H1 (cell line): ENCODE measurements around the gene NGEF. TPM values are rescaled to one million over a fixed set of nuclear protein-coding genes. Genes with fewer than 3 reads are reported as not detected.

Experiments
- CTCF ChIA-PET: fragments of 300-600 bp; sonication (Branson Sonifier 250); formaldehyde crosslinking; loops from one replicate; lab custom pipeline; 2021; ENCODE audit not compliant: partially characterized antibody; lab: Charles Lee
- POLR2A ChIA-PET: fragments of 300-600 bp; sonication (Branson Sonifier 250); formaldehyde crosslinking; loops from one replicate; lab custom pipeline; 2021; ENCODE audit warnings: inconsistent platforms; ENCODE audit not compliant: partially characterized antibody; lab: Charles Lee
- DNase-seq, 2 experiments: peaks; one replicate each; pipeline versions ENCODE4 v3.0.0 to v3.0.0-alpha.2; 2010 to 2022; ENCODE audit warnings: low spot score in 2 of 2, low read depth in 1 of 2, mixed read lengths in 1 of 2
- FAIRE-seq: peaks from 2 replicates; lab custom pipeline; 2011; peaks lifted over from hg19 to GRCh38; lab: Jason Lieb, UNC
- H2AFZ ChIP-seq: 2 replicates; pipeline ENCODE4 v1.8.1; 2012; ENCODE audit warnings: low read length, inconsistent platforms
- H2AK5ac ChIP-seq: 2 replicates; pipeline ENCODE4 v1.6.1; 2013; ENCODE audit warnings: low read depth, low read length
- H2BK120ac ChIP-seq: replicated peaks from 2 replicates; pipeline ENCODE3; 2013; ENCODE audit warnings: low read depth, low read length, inconsistent platforms
- H2BK12ac ChIP-seq: 2 replicates; pipeline ENCODE4 v1.6.1; 2013; ENCODE audit warnings: low read depth, low read length
- H2BK15ac ChIP-seq: 2 replicates; pipeline ENCODE4 v1.6.1; 2013; ENCODE audit warnings: low read length
- H2BK20ac ChIP-seq: 2 replicates; pipeline ENCODE4 v1.6.1; 2013; ENCODE audit warnings: low read length
- H2BK5ac ChIP-seq: 2 replicates; pipeline ENCODE4 v1.6.1; 2013; ENCODE audit warnings: low read depth, low read length
- H3K14ac ChIP-seq: 2 replicates; pipeline ENCODE4 v1.6.1; 2013; ENCODE audit warnings: inconsistent platforms; ENCODE audit not compliant: insufficient read length
- H3K18ac ChIP-seq: 2 replicates; pipeline ENCODE4 v1.6.1; 2013; ENCODE audit warnings: low read length; ENCODE audit errors: extremely low read depth
- H3K23ac ChIP-seq: 2 replicates; pipeline ENCODE4 v1.6.1; 2013; ENCODE audit warnings: inconsistent platforms; ENCODE audit not compliant: insufficient read length
- H3K23me2 ChIP-seq: 2 replicates; pipeline ENCODE4 v1.6.1; 2013; ENCODE audit warnings: low read depth, low read length
- H3K27ac ChIP-seq: 2 replicates; pipeline ENCODE4 v1.6.1; 2011; ENCODE audit warnings: low read depth, low read length, inconsistent platforms
- H3K27me3 ChIP-seq, 4 experiments: replicated peaks in 1 of 4; 1 replicate in 1 of 4; 2 replicates in 3 of 4; pipeline versions ENCODE4 v1.6.1 to v1.8.1; 2011 to 2013; ENCODE audit warnings: low read length in 3 of 4, mild to moderate bottlenecking in 3 of 4, inconsistent platforms in 2 of 4, mixed read lengths in 2 of 4, moderate library complexity in 1 of 4; ENCODE audit not compliant: control insufficient read depth in 3 of 4, insufficient read depth in 3 of 4; ENCODE audit errors: extremely low read depth in 1 of 4
- H3K36me3 ChIP-seq, 4 experiments: 2 replicates each; pipeline versions ENCODE4 v1.6.1 to v1.8.1; 2011 to 2013; ENCODE audit warnings: mild to moderate bottlenecking in 4 of 4, low read length in 3 of 4, moderate library complexity in 2 of 4, control low read depth in 1 of 4, inconsistent platforms in 1 of 4; ENCODE audit not compliant: insufficient read depth in 4 of 4, control insufficient read depth in 2 of 4
- H3K4ac ChIP-seq: replicated peaks from 2 replicates; pipeline ENCODE3; 2013; ENCODE audit warnings: low read length, low read depth, mixed read lengths, inconsistent platforms; ENCODE audit not compliant: insufficient read length
- H3K4me1 ChIP-seq, 4 experiments: replicated peaks in 1 of 4; 1 replicate in 1 of 4; 2 replicates in 3 of 4; pipeline versions ENCODE4 v1.6.1 to v1.8.1; 2011 to 2013; ENCODE audit warnings: low read length in 3 of 4, inconsistent platforms in 2 of 4, mixed read lengths in 1 of 4; ENCODE audit not compliant: insufficient read depth in 4 of 4, control insufficient read depth in 3 of 4
- H3K4me2 ChIP-seq, 2 experiments: 2 replicates each; pipeline versions ENCODE4 v1.6.1 to v1.8.1; 2011 to 2013; ENCODE audit warnings: low read depth in 2 of 2, low read length in 2 of 2, control low read depth in 1 of 2, inconsistent platforms in 1 of 2, mild to moderate bottlenecking in 1 of 2; ENCODE audit not compliant: insufficient read depth in 1 of 2
- H3K4me3 ChIP-seq, 4 experiments: fragments of 200-600, 300-600 bp in 1 of 4; sonication (generic), shearing (Covaris generic), sonication (Bioruptor Twin) in 1 of 4; 2 replicates each; pipeline versions ENCODE4 v1.5.1 to v1.8.1; 2011 to 2016; ENCODE audit warnings: low read length in 4 of 4, low read depth in 3 of 4, control low read depth in 2 of 4, inconsistent platforms in 2 of 4, mild to moderate bottlenecking in 2 of 4, mixed read lengths in 1 of 4, moderate library complexity in 1 of 4; ENCODE audit not compliant: insufficient read depth in 2 of 4; ENCODE audit errors: extremely low read depth in 1 of 4
- H3K56ac ChIP-seq: replicated peaks from 2 replicates; pipeline ENCODE3; 2013; ENCODE audit warnings: low read depth, mild to moderate bottlenecking, mixed read lengths, low read length, inconsistent platforms; ENCODE audit not compliant: insufficient read length
- H3K79me1 ChIP-seq: 2 replicates; pipeline ENCODE4 v1.6.1; 2013; ENCODE audit warnings: low read depth, low read length, control low read depth
- H3K79me2 ChIP-seq, 2 experiments: 2 replicates each; pipeline versions ENCODE4 v1.6.1 to v1.8.1; 2012 to 2013; ENCODE audit warnings: low read length in 2 of 2, mild to moderate bottlenecking in 2 of 2, inconsistent platforms in 1 of 2; ENCODE audit not compliant: insufficient read depth in 2 of 2, control insufficient read depth in 1 of 2
- H3K9ac ChIP-seq, 4 experiments: replicated peaks in 1 of 4; 1 replicate in 1 of 4; 2 replicates in 3 of 4; pipeline versions ENCODE4 v1.6.1 to v1.8.1; 2011 to 2013; ENCODE audit warnings: low read depth in 3 of 4, low read length in 3 of 4, control low read depth in 2 of 4, mild to moderate bottlenecking in 2 of 4, moderate library complexity in 2 of 4, inconsistent platforms in 1 of 4; ENCODE audit errors: extremely low read depth in 1 of 4
- H3K9me3 ChIP-seq, 2 experiments: 2 replicates each; pipeline versions ENCODE4 v1.6.1 to v1.8.1; 2012 to 2013; ENCODE audit warnings: mild to moderate bottlenecking in 2 of 2, moderate library complexity in 2 of 2, control low read depth in 1 of 2, inconsistent platforms in 1 of 2, low read depth in 1 of 2, low read length in 1 of 2, mixed read lengths in 1 of 2; ENCODE audit not compliant: insufficient read depth in 2 of 2
- H4K20me1 ChIP-seq, 2 experiments: replicated peaks in 1 of 2; 2 replicates each; pipeline versions ENCODE3 to v1.8.1; 2011 to 2013; ENCODE audit warnings: inconsistent platforms in 2 of 2, low read length in 2 of 2, mild to moderate bottlenecking in 1 of 2; ENCODE audit not compliant: insufficient read depth in 2 of 2, control insufficient read depth in 1 of 2
- H4K5ac ChIP-seq: 2 replicates; pipeline ENCODE4 v1.6.1; 2013; ENCODE audit warnings: low read length, low read depth, mixed read lengths, inconsistent platforms; ENCODE audit not compliant: insufficient read length
- H4K8ac ChIP-seq: 2 replicates; pipeline ENCODE4 v1.8.0; 2013; ENCODE audit warnings: mild to moderate bottlenecking, moderate library complexity, low read length, inconsistent platforms; ENCODE audit not compliant: insufficient read depth; ENCODE audit errors: extremely low read depth
- H4K91ac ChIP-seq: replicated peaks from 2 replicates; pipeline ENCODE3; 2013; ENCODE audit warnings: low read length, mixed read lengths, inconsistent platforms; ENCODE audit not compliant: insufficient read length
- ATF3 ChIP-seq: IDR thresholded peaks from 2 replicates; pipeline ENCODE4 v1.6.1; 2011; ENCODE audit warnings: low read depth, mild to moderate bottlenecking, low read length; ENCODE audit not compliant: insufficient read depth
- BACH1 ChIP-seq: IDR thresholded peaks from 2 replicates; pipeline ENCODE4 v1.6.1; 2012; ENCODE audit warnings: low read length, improper control_type of control experiment
- BRCA1 ChIP-seq: IDR thresholded peaks from 2 replicates; pipeline ENCODE4 v1.6.1; 2012; ENCODE audit warnings: low read depth, low read length, improper control_type of control experiment
- CHD1 ChIP-seq: IDR thresholded peaks from 2 replicates; pipeline ENCODE4 v1.6.1; 2012; ENCODE audit warnings: low read depth, low read length, improper control_type of control experiment
- KDM1A ChIP-seq: fragments of 200-600, 300-600 bp; sonication (generic); IDR thresholded peaks from 2 replicates; pipeline ENCODE4 v1.7.1; 2016; ENCODE audit warnings: mild to moderate bottlenecking, low read length, borderline replicate concordance
- RAD21 ChIP-seq, 2 experiments: IDR thresholded peaks in 1 of 2; conservative IDR thresholded peaks in 1 of 2; 2 replicates each; pipeline ENCODE4 v1.6.1; 2011; ENCODE audit warnings: low read depth in 2 of 2, low read length in 2 of 2, improper control_type of control experiment in 1 of 2, inconsistent platforms in 1 of 2, mild to moderate bottlenecking in 1 of 2, moderate library complexity in 1 of 2
- RNF2 ChIP-seq: fragments of 200-900, 300-1000 bp; sonication (generic); IDR thresholded peaks from 2 replicates; pipeline ENCODE4 v1.7.1; 2016; ENCODE audit warnings: borderline replicate concordance, low read depth, mild to moderate bottlenecking, antibody characterized with exemption, low read length; ENCODE audit not compliant: poor library complexity, severe bottlenecking; ENCODE audit errors: missing control alignments
- TAF1 ChIP-seq: IDR thresholded peaks from 2 replicates; pipeline ENCODE4 v1.6.1; 2011; ENCODE audit warnings: mild to moderate bottlenecking, low read depth, low read length
- TBP ChIP-seq: IDR thresholded peaks from 2 replicates; pipeline ENCODE4 v1.6.1; 2011; ENCODE audit warnings: low read depth, low read length, improper control_type of control experiment
- WGBS, 2 experiments: shearing (Covaris generic) in 1 of 2; methylation state at CpG; one replicate each; pipeline versions ENCODE4 v1.1.6 to v1.1.7; 2013 to 2015; ENCODE audit warnings: low lambda C conversion rate in 2 of 2, mixed read lengths in 2 of 2, inconsistent platforms in 1 of 2, low coverage in 1 of 2, missing lambda C conversion rate in 1 of 2; ENCODE audit not compliant: insufficient replicate concordance in 2 of 2, insufficient coverage in 1 of 2, insufficient read length in 1 of 2; ENCODE audit errors: extremely low coverage in 1 of 2, missing lambda C conversion rate in 1 of 2; 5-methylcytosine and 5-hydroxymethylcytosine counted together
- polyA plus RNA-seq, 7 experiments: library from polyadenylated mRNA; depleted of rRNA in 3 of 7; stranded (reverse) in 5 of 7; unstranded in 2 of 7; fragments of >200 nt in 5 of 7; fragments of 200-250 nt in 2 of 7; gene quantifications; 1 replicate in 5 of 7; 2 replicates in 1 of 7; 4 replicates in 1 of 7; pipeline versions ENCODE4 v1.2.1 to v1.2.3, GENCODE V29; 2011 to 2013; ENCODE audit warnings: missing spikeins in 2 of 7, mixed read lengths in 2 of 7
- total RNA-seq: library from RNA; stranded (reverse); fragmentation: NEBNext Ultra II Directional; extraction: Animal tissue kit (Norgen Biotek cat#: 25700); gene quantifications from 2 replicates; pipeline ENCODE4 v1.2.1, GENCODE V29; 2021
- TF ChIP-seq, protein P1 (sequence below): IDR thresholded peaks from 2 replicates; pipeline ENCODE4 v1.6.1; 2012; ENCODE audit warnings: inconsistent platforms

The NGEF gene
- total and polyA plus RNA-seq, 2 of the 8 experiments (the other 6 are each of a cell fraction or from before 2014, with no cell fraction given) = 2.7 to 3.2 TPM

DNA sequence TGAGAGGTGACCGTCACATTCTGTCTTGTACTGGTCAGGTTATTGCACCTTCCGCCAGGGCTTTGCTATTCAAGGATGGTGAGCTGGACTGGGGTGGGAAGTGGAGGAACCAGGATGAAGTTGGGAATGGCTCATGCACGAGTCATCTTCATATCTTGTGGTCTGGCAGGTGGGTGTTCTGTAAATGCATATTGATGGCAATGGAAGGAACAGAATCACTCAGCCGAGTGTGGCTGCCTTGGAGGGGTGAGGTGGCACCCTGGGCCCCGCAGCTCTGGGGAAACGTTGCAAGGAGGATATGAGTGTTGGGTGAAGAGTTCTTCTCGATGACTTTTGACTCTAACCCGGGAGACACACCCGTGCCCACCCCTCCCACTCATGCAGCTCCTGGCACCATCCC lies 20.6 kb upstream of the NGEF start:
- no peak overlapping the region for H2BK5ac ChIP-seq
- no peak overlapping the region for H3K27ac ChIP-seq
- H3K9ac ChIP-seq = no peak overlapping the region
- ChIA-PET POLR2A (interaction anchor here (1.4 kb wide), 1 partner anchor 18 kb away, joined by 5 read pairs; no protein-coding TSS in a partner anchor), CTCF (interaction anchor here (0.9 to 7.4 kb wide), 8 partner anchors 13 to 180 kb away, joined by 3 to 70 read pairs (median 5); partner anchors contain the start of gene INPP5D)
- no peak overlapping the region for H3K56ac ChIP-seq
- no peak for DNase-seq
- H2BK120ac ChIP-seq = no peak overlapping the region
- H2BK12ac ChIP-seq = no peak overlapping the region
- no peak overlapping the region for H3K18ac ChIP-seq
- no peak overlapping the region for H4K8ac ChIP-seq
- H2BK15ac ChIP-seq = no peak overlapping the region
- H4K91ac ChIP-seq = no peak overlapping the region
- peaks cover 8% of the 10 kb centered on the region for H3K23me2 ChIP-seq
- peaks cover 2% of the 10 kb centered on the region; the same call in 1 of the 2 replicates for H3K79me1 ChIP-seq
- no peak overlapping the region for H2AFZ ChIP-seq
- no peak for FAIRE-seq
- peaks cover 0 to 6% (median 0%) of the 10 kb centered on the region in 4 experiments; a peak in 1 of 7 replicates for H3K4me1 ChIP-seq
- no peak for TF ChIP-seq KDM1A
- TF ChIP-seq CHD1 = no peak
- no peak for TF ChIP-seq BRCA1
- no peak for TF ChIP-seq BACH1
- TF ChIP-seq TBP = no peak
- no peak for TF ChIP-seq TAF1
- TF ChIP-seq ATF3 = no peak
- TF ChIP-seq, protein P1, sequence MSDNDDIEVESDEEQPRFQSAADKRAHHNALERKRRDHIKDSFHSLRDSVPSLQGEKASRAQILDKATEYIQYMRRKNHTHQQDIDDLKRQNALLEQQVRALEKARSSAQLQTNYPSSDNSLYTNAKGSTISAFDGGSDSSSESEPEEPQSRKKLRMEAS = no peak
- TF ChIP-seq RNF2 = no peak
- TF ChIP-seq RAD21 (IDR thresholded peaks at IDR 0.05 in 1 of 2, conservative IDR thresholded peaks at IDR 0.05 in 1 of 2; ENCODE audit: low read depth in 2 of 2, low read length in 2 of 2) = no peak
- TF ChIP-seq, all 59 proteins: peak for 0
- no peak overlapping the region for H2BK20ac ChIP-seq
- no peaks in the 10 kb centered on the region for H3K79me2 ChIP-seq
- 90% methylated on average over 7 of the region's 9 CpGs; no CpG with 5 or more reads in 1 of the 2 experiments for WGBS, 2 experiments
- H3K4me3 ChIP-seq = no peak overlapping the region
- H3K4ac ChIP-seq = no peak overlapping the region
- H4K5ac ChIP-seq = no peak overlapping the region
- H3K14ac ChIP-seq = no peak overlapping the region
- no peak overlapping the region for H3K23ac ChIP-seq
- H4K20me1 ChIP-seq = peaks cover 0 to 4% of the 10 kb centered on the region in 2 experiments
- H3K27me3 ChIP-seq = no peaks in the 10 kb centered on the region
- H2AK5ac ChIP-seq = no peak overlapping the region
- no peak overlapping the region for H3K4me2 ChIP-seq
- peaks cover 0 to 8% of the 10 kb centered on the region in 2 experiments; a peak in 2 of 4 replicates for H3K9me3 ChIP-seq
- no peaks in the 10 kb centered on the region for H3K36me3 ChIP-seq
